Measurements from ENCODE around the gene CLIP3. TPM values are rescaled to one million over a fixed set of nuclear protein-coding genes. Genes with fewer than 3 reads are reported as not detected.

CLIP3 gene
- total and polyA plus RNA-seq, 2 experiments from 2014 or later: 15.1 to 19.1 TPM

DNA sequence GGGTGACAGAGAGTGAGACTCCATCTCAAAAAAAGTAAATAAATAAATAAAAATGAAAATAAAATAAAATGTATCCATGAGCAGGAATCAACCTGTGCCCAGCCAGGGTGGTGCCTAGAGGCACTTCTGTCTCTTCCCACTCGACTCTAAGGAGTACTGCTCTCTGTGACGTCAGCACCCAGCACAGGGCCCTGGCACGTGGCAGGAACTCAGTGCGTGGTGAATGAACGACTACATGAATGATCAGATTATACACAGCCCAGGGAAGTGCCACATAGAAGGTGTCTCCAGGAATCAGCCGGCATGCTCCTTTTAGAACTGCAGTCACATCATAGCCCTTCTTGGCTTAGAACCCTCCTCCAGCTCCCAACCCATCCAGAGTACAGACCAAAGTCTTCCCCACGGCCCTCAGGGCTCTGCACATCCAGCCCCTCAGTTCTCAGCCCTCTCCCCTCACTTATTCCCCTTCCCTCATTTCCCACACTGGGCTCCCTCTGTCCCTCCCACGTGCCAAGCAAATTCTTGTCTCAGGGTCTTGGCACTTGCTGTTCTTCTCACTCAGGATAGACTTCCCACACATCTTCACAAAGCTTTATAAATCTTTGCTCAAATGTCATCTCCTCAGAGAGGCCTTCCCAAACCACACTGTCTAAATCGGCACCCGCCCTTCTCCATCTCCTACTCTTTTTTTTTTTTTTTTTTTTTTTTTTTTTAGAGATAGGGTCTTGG lies 4.2 kb downstream of the CLIP3 start (continued):
- TF ChIP-seq, protein P1, sequence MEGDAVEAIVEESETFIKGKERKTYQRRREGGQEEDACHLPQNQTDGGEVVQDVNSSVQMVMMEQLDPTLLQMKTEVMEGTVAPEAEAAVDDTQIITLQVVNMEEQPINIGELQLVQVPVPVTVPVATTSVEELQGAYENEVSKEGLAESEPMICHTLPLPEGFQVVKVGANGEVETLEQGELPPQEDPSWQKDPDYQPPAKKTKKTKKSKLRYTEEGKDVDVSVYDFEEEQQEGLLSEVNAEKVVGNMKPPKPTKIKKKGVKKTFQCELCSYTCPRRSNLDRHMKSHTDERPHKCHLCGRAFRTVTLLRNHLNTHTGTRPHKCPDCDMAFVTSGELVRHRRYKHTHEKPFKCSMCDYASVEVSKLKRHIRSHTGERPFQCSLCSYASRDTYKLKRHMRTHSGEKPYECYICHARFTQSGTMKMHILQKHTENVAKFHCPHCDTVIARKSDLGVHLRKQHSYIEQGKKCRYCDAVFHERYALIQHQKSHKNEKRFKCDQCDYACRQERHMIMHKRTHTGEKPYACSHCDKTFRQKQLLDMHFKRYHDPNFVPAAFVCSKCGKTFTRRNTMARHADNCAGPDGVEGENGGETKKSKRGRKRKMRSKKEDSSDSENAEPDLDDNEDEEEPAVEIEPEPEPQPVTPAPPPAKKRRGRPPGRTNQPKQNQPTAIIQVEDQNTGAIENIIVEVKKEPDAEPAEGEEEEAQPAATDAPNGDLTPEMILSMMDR (conservative IDR thresholded peaks at IDR 0.05; ENCODE audit: low read depth in 2 of 2): no peak
- no peak for TF ChIP-seq JUNB (IDR thresholded peaks at IDR 0.05; ENCODE audit: unreplicated experiment)
- no peak for TF ChIP-seq ZNF462 (CRISPR knock-in tag; IDR thresholded peaks at IDR 0.05)

GRCh38 chr19:36027696-36028095 lies 5.0 kb downstream of the CLIP3 start:
- Mint-ChIP-seq H3K36me3 (ENCODE audit: low read depth) (peaks cover 13% of the 10 kb centered on the region), H3K27ac (no peak overlapping the region), H3K9me3 (no peaks in the 10 kb centered on the region), H3K4me3 (no peak overlapping the region), H3K4me1 (peaks cover 2% of the 10 kb centered on the region; the same call in 1 of the 3 replicates), H3K27me3 (ENCODE audit: insufficient read depth, low read depth, poor library complexity) (peaks cover 7% of the 10 kb centered on the region)
- no peak overlapping the region for H3K4me3 ChIP-seq
- DNase-seq (ENCODE audit: low spot score): no peak
- H3K4me2 ChIP-seq: no peak overlapping the region
- H3K9me2 ChIP-seq (ENCODE audit: insufficient read depth): no peaks in the 10 kb centered on the region
- H3K27ac ChIP-seq (ENCODE audit: low read depth): no peak overlapping the region
- H2AFZ ChIP-seq: no peak overlapping the region
- no peaks in the 10 kb centered on the region for H3K79me2 ChIP-seq (replicated peaks; ENCODE audit: insufficient read depth)
- no peaks in the 10 kb centered on the region for H3K27me3 ChIP-seq (ENCODE audit: insufficient read depth)
- no peak for TF ChIP-seq ZNF462 (CRISPR knock-in tag; IDR thresholded peaks at IDR 0.05)
- TF ChIP-seq, protein P1 (conservative IDR thresholded peaks at IDR 0.05; ENCODE audit: low read depth in 2 of 2): no peak
- H3K36me3 ChIP-seq (ENCODE audit: insufficient read depth): no peaks in the 10 kb centered on the region
- no peaks in the 10 kb centered on the region; the same call in none of the 2 replicates for H4K20me1 ChIP-seq (replicated peaks; ENCODE audit: insufficient read depth)
- 0 out of 2 replicates have a peak, but pooled peaks cover 3% of the 10 kb centered on the region for H3F3A ChIP-seq (replicated peaks; ENCODE audit: low read depth)
- ATAC-seq: no peak
- no peaks in the 10 kb centered on the region for H3K4me1 ChIP-seq (ENCODE audit: insufficient read depth)
